ENCODE results near the gene TSHZ2.

Gene TSHZ2

DNA sequence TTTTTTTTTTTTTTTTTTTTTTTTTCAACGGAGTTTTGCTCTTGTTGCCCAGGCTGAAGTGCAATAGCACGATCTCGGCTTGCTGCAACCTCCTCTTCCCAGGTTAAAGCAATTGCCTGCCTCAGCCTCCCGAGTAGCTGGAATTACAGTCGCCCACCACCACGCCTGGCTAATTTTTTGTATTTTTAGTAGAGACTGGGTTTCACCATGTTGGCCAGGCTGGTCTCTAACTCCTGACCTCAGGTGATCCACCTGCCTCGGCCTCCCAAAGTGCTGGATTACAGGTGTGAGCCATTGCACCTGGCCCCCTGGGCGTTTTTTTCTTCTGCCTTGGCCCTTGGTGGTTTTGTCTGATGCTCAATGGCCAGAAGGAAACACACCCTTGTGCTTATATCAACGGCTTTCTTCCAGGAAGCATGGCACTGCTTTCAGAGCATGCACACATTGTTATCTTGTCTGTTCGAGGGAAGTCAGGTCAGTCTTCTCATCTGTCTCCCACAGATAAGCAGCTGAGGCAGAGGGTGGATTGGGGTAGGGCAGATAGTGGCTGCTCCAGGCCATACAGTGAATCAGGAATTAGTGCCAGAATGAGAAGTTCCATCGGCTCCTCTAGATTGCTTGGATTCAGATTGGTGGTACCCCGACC, 203.1 kb downstream of the TSHZ2 start:
- no peak for DNase-seq

DNA sequence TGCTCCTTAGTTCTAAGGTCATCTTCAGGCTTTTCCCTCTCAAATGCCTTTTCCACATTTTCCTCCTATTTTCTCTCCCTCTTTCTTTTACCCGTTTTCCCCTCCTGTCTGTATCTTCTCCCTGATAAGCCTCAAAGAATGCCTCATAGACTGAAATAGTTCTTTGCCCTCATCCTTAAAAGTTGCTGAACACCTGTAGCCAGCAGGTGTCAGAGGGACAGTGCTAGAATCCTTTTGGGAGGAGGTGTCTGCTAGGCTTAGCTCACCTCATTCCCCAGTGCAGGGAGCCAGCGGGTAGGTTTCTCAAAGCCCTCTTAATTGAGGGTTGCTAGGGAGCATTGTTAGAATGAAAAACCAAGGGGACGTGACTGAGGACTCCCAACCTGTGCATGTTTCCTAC, 204.0 kb downstream of the TSHZ2 start:
- DNase-seq = no peak

DNA sequence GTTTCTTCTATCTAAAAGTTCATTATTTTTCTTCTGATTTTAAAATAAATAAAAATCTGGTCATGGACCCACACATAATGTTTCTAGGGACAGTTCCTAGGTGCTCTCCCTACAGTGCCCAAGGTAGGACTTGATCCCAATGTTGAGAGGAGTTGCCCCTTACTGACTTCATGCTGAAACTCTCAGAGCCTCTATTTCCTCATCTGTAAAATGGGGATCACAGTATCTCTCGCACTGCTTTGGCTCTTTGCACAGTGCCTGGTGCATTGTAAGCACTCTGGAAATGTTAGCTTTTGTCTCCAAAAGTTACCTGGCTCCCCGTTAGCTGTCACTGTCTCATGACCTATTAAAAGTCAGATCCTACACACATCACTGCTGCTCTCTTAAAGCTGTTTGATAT, 205.5 kb downstream of the TSHZ2 start:
- no peak for DNase-seq

DNA sequence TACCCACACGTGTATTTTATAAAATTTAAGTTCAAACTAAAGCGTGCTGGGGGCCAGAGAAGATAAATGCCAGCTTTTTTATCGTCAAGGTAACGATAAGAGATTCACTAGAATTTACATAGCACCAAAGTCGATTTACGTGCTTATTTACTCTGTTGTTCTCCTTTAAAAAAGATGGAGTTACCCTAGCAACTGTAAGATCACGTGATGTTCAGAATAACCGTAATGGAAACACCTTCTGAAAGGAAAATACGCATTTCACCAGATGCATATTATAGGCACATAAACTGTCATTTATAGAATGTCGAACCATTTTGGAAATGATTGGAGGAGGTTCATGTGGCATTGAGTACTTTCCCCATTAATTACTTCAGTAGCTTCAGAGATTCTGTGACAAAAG, 207.6 kb downstream of the TSHZ2 start:
- DNase-seq = no peak

DNA sequence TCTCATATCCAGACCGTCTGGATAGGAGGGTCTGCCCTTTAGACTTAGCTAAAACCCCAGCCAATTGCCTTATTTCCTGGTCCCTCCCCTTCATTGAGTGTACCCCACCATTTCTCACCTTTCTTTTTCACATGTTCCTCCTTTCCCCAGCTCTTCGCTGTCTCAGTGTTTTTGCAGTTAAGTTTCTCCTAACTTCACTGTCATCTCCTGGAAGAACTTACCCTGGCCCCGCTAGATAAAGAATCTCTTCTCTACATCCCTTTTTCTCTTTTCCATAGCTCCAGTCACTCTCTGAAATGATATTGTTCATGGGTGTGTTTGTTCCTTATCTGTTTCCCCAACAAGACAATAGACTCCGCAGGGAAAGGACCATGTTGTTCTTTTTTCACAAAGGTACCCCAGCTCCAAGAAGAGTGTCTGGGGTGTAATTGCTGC, 208.8 kb downstream of the TSHZ2 start:
- DNase-seq = no peak

DNA sequence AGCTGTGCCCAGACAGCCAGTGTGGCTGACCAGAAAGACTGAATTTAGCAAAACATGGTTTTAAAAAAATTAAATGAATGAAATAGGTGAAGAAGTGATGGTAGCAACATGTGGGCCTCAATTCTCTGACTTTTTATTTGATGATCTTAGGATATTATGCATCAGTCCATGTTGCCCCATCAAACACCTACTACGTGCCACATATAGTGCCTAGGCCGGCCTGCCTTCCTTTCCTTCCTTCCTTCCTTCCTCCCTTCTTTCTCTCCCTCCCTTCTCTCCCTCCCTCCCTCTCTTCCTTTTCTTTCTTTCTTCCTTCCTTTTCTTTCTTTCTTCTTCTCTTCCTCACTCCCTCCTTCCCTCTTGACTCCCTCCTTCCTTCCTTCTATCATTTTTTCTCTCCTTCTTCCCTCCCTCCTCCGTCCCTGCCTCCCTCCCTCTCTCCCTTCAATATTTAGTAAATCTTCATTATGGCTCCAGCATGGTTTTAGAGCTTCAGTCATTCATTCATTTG, 209.8 kb downstream of the TSHZ2 start:
- DNase-seq = no peak

DNA sequence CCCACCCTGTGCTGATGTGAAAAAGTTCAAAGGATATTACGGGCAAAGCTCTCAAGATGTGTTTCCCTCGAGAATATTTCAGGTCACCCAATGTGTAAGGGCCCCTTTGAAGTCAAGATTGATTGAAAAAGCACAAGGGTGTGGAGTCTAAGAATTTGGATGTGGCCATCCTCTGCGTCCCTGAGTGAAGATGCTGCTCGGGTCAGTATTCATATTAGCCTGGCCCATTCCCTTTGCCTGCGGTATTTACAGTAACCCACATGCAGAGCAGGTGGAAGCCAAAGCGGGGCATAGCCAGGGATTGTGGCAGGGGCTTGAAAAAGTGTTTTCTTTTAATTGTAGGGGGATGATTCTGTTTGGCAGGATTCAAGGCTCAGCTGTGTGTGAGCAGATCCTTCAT, 211.0 kb downstream of the TSHZ2 start:
- DNase-seq = no peak

DNA sequence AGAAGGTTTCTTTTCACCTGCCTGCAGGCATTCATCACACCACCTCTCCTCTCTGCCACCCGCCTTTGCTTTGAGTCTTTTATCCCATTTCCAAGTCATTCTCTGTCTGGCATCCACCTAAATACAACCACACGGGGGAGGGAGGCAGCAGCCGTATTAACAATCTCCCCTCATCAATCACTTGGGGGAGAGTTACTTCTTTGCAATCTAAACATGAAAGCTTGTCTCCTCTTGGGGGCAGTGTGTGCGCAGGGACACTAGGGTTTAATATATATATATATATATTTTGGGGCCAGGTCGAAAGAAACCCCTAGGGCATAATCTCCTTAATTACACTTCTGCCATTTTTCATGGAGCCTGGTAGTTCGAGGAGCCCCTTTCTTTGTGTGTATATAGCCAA, 214.5 kb downstream of the TSHZ2 start:
- no peak for DNase-seq

DNA sequence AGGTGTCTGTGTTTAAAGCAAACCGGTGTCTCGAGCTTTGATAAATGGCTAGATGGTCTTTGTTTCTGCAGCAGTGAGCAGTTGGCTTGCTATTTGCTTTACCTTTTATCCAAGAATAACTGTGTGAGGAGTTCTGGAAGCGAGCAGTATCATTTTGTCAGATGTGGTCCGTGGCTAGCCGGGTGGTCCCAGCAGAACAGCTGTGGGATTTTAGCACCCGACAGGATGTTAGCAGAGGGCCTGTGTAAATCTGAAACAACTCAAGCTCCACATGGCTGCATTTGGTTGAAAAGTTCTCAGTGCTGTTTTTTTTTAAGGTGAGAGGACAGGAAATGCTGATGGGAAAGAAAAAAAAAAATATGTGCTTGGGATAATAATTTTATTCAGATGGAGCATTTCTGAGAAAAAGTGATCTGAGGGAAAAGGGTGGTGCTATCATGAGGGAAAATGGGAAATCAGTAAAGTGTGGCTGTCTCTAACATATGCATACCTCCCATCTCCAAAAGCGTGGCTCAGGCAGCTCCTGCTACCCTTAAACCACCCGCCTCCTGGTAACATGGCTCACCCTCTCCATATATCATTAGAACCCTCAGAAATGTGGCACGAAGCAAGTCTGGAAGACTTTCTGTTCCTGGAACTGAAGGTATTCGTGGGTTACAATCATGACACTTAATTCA, 215.4 kb downstream of the TSHZ2 start:
- DNase-seq = no peak

DNA sequence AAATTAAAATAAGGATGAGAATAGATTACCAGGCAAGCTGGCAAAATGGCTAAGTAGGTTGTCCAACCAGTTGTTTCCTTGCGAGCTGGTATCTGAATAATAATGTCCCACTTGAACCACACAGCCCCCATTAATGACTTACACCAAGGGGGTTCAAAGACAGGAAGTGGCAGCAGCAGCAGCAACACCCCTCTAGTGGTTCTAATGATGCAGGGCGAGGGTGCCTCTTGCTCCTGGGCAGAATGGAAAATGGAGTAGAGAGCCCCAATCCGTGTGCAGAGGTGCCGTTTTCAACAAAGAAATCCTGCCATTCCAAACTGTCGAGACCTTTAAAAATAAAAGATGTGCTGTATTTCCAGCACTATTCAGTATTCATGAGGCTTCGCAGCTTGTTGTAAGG, 218.1 kb downstream of the TSHZ2 start:
- no peak for DNase-seq

DNA sequence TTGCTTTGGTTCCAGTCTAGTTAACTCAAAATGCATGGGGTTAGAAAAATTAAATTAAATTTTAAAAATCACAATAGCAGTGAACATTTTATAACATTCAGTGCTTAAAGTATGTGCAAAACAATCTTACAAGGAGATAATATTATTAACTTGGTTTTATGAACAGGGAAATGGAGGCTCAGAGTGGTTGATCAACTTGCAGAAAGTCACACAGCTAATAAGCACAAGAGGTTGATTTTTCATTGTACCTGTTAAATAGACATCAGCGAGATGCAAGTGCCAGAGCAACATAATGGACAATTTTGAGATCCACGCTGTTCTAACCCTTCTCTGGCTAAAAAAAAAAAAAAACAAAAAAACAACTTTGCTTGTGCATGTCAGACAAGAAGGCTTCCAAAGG, 219.8 kb downstream of the TSHZ2 start:
- no peak for DNase-seq

DNA sequence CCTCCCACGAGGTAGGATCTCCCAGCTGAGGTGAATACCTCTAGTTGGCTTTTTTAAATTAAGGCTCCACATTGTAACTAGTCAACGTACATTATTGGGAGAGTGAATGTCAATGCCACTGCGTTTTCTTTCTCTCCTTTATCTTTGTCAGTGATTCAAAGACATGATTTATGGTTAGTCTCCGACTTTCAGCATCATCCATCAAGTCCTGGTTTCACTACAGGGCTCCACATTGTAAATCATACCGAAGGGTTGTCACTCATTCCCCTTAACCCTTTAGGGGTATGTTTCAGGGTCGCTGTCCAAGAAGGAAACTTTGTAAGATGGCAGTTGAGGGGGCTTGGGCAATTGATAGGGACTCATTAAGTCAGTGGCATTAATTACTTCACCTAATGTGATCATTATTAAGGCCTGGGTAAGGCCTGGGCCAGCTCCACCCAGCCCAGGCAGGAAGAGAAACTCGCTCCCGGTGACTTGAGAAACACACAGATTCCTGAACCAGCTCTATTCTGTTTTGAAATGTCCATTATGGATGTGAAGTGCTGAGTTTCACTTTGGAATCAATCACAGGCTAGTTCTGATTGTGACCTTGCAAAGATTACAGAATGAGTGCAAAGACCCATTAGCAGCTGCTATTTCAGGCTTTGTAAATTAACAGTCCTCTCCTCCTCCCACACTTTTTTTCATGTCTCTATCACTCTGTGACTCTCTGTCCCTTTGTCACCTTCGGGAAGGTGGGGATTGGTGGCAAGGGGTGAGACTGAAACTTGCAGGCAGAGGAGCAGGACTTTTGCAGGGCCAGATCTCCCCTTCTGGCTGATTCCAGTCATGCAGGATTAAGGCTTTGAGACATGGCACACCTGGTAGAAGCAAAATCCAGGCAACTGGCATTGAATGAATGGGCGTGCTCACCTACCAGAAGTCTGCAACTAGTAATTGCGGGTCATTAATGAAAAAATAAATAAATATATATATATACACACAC, 222.4 kb downstream of the TSHZ2 start:
- DNase-seq = no peak

DNA sequence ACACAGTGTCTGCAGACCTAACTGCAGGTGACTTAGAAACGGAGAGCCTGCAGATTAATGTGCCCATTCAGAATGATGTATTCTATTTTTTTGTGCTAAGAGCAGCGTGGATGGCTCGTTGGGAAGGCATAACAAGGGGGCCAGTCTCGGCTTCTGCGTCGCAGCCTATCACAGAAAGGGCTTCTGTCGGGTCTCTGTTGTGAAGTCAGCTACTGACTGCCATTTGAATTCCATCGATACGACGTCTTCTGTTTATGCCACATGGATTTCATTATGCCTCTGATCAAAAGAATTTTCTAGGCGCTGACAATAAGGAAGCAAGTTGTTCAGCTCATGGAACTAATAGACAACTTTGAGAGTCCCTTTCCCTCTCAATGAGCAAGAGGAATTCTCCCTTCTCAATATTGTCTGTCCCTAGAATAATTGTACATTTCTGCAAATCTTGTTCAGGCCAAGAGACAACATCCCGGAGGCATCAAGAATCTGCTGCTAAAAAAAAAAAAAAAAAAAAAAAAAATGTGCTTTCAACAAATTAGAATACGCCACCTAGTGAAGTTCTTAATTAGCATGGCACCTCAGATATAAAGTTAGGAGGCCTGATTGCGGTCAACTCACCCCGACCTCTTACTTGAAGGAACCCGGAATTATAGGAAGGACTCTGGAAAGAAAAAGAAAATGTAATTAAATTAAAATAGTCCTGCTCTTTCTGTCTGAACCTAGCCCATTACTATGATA, 223.9 kb downstream of the TSHZ2 start:
- DNase-seq = no peak

DNA sequence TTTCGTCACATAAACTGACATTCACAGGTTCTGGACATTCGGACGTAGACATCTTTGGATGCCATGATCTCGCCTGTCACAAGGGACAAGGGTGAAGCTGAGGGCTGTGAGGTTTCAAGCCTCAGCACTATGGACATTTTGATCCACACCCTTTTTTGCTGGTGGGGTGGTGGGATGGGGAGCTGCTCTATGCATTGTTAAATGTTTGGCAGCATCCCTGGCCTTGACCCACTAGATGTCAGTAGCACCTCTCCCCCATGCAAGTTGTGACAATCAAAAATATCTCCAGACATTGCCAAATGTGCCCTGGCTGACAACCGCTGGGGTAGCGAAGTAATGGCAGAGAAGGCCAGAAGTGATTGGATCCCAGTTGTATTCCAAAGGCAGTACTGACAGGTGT, 229.4 kb downstream of the TSHZ2 start:
- no peak for DNase-seq

DNA sequence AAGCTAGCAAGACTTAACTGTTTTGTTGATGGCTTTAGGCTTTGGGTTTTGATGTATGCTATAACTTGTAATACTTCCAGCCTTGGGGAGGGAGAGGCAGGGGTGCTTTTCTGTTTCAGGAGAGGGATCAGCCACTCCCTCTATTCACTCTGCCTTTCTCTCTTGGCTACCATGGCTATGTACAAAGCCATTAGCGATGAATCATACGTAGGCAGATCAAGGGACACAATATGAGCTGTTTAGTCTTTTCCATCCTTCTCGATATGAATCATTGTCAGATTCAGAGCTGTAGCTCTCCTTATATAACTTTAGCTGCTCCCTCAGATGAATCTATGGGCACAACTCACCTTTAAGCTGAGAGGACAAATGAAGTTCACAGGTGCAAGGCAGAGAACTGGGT, 230.6 kb downstream of the TSHZ2 start:
- peak; percentile 42 for DNase-seq

DNA sequence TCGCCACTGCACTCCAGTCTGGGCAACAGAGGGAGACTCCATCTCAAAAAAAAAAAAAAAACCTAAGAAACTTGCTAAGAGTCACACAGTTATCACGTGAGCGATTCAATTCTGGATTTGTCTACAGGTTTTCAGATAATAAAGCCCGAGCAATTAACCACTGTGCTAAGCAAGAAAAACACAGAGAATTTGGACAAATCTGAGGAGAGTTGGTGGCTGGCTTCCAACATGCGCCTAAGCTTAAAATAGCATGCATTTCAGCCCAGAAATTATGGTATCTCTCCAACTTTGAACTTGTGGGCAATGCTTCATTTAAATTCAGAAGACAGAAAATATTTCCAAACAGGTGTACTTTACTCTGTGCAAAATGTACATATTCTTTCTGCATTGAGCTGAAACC, 232.9 kb downstream of the TSHZ2 start:
- DNase-seq = no peak

DNA sequence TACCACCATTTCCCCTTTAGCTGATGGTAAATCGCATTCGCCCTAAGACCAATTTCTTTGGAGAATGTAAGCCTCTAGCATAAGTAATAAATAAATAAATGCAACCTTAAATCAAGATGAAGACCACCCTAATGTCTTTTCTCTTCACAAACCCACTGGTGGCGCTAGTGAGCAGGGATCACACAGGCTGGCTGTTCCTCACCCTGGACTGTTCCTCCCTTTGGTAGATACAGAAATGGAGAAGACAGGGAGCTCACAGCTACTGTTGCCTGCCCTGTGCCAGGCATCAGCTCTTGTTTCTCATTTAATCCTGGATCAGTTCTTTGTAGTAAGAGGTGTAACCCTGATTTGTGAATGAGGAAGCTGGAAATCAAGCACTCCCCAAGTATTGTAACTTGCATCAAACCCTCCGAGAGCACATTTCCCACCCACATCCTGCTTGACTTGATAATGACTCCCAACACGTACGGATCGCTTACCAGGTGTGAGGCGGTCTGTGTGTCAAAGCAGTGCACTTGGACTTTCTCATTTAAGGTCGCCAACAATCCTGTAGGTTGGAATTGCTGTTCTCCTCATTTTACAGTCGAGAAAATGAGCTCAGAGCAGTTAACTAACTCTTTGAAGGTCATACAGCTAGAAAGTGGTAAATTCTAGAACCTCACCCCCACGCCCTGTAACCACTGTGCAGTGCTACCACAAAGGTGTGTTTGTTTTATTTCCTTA, 236.1 kb downstream of the TSHZ2 start:
- peak; percentile 8 for DNase-seq

DNA sequence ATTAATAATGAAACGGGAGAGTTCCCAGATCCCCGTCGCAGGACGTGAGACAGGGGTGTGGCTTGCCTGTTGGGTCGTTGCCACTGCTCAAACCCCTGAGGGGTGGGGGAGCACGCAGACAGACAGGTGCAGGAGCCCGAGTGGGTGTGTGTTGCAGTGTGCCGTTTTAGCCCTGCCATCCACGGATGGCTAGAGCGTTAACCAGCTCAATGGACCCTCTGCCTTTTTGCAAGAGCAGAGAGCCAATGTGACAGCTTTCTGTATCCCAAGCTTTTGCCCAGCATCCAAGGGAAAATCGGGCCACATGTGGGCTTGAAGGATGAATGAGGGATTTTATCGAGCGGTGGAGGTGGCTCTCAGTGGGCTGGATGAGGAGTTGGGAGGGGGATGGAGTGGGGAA, 237.9 kb downstream of the TSHZ2 start:
- DNase-seq = no peak

DNA sequence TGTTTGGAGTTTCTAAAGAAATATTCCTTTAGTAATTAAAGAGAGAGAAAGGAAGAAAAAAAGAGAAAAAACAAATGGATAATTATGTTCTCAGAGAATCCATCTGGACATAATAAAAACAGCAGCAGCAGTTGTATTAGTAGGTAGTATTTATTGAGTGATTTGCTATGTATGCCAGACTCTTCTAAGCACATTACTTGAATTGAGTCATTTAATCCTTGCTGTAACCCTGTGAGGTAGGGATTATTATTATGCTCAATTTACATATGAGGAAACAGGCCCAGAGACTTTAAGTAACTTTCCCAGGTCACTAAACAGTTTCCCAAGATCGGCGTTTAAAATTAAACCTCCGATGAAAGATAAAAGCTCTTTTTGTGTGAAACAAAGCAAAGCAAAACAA, 238.8 kb downstream of the TSHZ2 start:
- DNase-seq = no peak

DNA sequence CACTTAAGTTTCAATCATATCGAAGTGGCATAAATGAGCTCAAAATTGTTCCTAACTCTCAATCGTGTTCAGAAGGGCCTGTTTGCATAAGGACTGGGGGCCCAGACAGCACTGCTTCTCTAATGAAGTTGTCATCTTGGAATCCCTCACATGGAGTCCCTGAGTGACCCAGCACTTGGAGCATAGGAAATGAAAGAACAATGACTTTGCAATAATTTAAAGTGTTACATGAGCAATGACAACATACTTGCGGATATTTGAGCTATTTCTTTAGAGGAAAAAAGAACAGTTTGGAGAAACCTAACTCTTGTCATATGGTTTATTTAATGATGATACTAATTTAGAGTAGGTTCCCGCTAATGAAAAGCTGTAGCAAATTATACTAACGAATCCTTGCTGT, 239.9 kb downstream of the TSHZ2 start:
- no peak for DNase-seq

DNA sequence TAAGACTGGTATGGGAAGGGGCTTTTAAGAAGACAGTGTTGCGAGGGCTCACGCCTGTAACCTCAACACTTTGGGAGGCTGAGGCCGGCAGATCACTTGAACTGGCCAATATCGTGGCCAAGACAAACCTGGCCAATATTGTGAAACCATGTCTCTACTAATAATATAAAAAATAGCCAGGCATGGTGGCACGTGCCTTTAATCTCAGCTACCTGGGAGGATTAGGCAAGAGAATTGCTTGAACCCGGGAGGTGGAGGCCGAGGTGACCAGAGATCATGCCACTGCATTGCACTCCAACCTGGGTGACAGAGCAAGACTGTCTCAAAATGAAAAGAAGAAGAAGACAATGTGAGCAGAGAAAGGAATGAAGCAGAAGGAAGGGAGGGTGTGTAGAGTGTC, 242.2 kb downstream of the TSHZ2 start:
- DNase-seq = no peak

DNA sequence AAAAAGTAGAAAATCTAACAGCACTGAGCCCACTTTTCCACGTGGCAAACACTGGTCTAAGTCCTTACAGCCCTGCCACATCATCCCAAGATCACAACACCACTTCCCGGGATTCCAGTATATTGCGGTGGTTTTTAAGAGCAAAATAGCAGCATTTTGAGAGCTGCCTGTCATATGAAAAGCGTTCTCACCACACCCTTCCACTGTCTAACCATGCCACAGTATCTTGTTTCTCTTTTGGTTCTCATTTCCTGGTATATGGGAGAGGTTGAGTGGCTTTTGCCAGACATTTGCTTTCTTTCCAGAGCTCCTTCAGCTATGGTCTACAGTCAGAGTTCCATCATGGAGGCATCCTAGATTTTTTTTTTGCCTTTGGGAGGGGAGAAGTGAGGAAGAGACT, 243.0 kb downstream of the TSHZ2 start:
- peak; percentile 50 for DNase-seq

Data from activated CD4-positive, alpha-beta T cell treated with anti-CD3 and anti-CD28 coated beads, Interleukin-2, Interleukin-6, amounts not matched to agents 100 ng/mL and 50 ng/mL, durations not matched to agents 16 hours and 8 hours (primary cell).